OCI-LY1 (cell line): ENCODE results near the gene SUGCT.

ENCODE experiments used
- H2AFZ ChIP-seq: fragments of 200-600 bp; sonication (generic), shearing (Covaris generic); 2 replicates; pipeline ENCODE4 v1.6.0; 2014; ENCODE audit warnings: antibody characterized with exemption, mild to moderate bottlenecking, low read length
- H3F3A ChIP-seq: fragments of 200-600 bp; sonication (generic), shearing (Covaris generic); 2 replicates; pipeline ENCODE4 v1.6.0; 2014; ENCODE audit warnings: mild to moderate bottlenecking, antibody characterized with exemption, low read length, moderate library complexity; ENCODE audit not compliant: insufficient read depth
- H3K27ac ChIP-seq: fragments of 200-600 bp; sonication (generic); 2 replicates; pipeline ENCODE4 v1.5.1; 2014; ENCODE audit warnings: low read length, mixed run types, mild to moderate bottlenecking, low read depth; ENCODE audit not compliant: poor library complexity, severe bottlenecking
- H3K27me3 ChIP-seq: fragments of 200-600 bp; sonication (generic); 2 replicates; pipeline ENCODE4 v1.6.0; 2014; ENCODE audit warnings: antibody characterized with exemption, mild to moderate bottlenecking, low read length, moderate library complexity; ENCODE audit not compliant: insufficient read depth
- H3K36me3 ChIP-seq: fragments of 200-600 bp; sonication (generic); 2 replicates; pipeline ENCODE4 v1.6.1; 2014; ENCODE audit warnings: mild to moderate bottlenecking, antibody characterized with exemption, low read length, moderate library complexity, mixed read lengths; ENCODE audit not compliant: insufficient read depth
- H3K4me1 ChIP-seq: fragments of 200-600 bp; sonication (generic); 2 replicates; pipeline ENCODE4 v1.5.1; 2014; ENCODE audit warnings: mild to moderate bottlenecking, low read length, moderate library complexity; ENCODE audit not compliant: insufficient read depth, severe bottlenecking
- H3K4me2 ChIP-seq: fragments of 200-600 bp; sonication (generic), shearing (Covaris generic); 2 replicates; pipeline ENCODE4 v1.6.1; 2014; ENCODE audit warnings: low read length
- H3K4me3 ChIP-seq: fragments of 200-600 bp; sonication (generic); 2 replicates; pipeline ENCODE4 v1.5.1; 2014; ENCODE audit warnings: low read length, low read depth, mild to moderate bottlenecking, mixed read lengths; ENCODE audit not compliant: poor library complexity, severe bottlenecking
- H3K79me2 ChIP-seq: fragments of 200-600 bp; shearing (Covaris generic); 2 replicates; pipeline ENCODE4 v1.6.1; 2016; ENCODE audit warnings: mixed run types, low read length, mixed read lengths; ENCODE audit not compliant: insufficient read depth
- H3K9ac ChIP-seq: fragments of 200-600 bp; sonication (generic), shearing (Covaris generic); 2 replicates; pipeline ENCODE4 v1.6.1; 2014; ENCODE audit warnings: mild to moderate bottlenecking, low read length, mixed read lengths
- H3K9me2 ChIP-seq: fragments of 200-600 bp; sonication (generic), shearing (Covaris generic); 2 replicates; pipeline ENCODE4 v1.6.1; 2014; ENCODE audit warnings: low read depth, mild to moderate bottlenecking, low read length, mixed read lengths
- H3K9me3 ChIP-seq: fragments of 200-600 bp; shearing (Covaris generic); 2 replicates; pipeline ENCODE4 v1.6.1; 2014; ENCODE audit warnings: low read length, mixed read lengths
- H4K20me1 ChIP-seq: fragments of 200-600 bp; sonication (generic), shearing (Covaris generic); 2 replicates; pipeline ENCODE4 v1.6.0; 2016; ENCODE audit warnings: mild to moderate bottlenecking, low read length; ENCODE audit not compliant: insufficient read depth
- EZH2 ChIP-seq: fragments of 200-600 bp; sonication (generic), shearing (Covaris generic); IDR thresholded peaks from 2 replicates; pipeline ENCODE4 v1.8.0; 2017; ENCODE audit warnings: borderline replicate concordance, mixed run types, mild to moderate bottlenecking, antibody characterized with exemption, low read length, moderate library complexity, mixed read lengths
- TF ChIP-seq, protein P1 (sequence below): fragments of 200-600 bp; sonication (generic), shearing (Covaris generic); IDR thresholded peaks from 2 replicates; pipeline ENCODE4 v1.5.1; 2017; ENCODE audit warnings: mild to moderate bottlenecking, antibody characterized with exemption, low read length, moderate library complexity, mixed read lengths

Gene SUGCT

DNA sequence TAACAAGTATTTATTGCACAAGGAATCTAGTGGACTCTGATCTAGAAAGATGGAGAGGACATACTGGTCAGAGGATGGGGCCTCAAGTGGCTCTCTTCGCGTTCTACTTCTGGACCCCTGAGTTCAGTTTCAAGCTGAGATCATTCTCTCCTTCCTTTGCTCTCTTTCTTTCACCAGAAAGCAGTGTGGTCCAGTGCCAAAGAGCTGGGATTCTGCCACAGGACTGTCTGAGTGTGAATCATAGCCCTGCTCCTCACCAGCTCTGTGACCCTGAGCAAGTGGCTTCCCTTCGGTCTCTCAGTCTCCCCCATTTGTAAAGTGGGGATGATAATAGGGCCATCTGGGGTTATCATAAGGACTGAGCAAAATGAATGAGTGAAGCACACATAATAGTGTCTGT, 715.2 kb downstream of the SUGCT start:
- H4K20me1 ChIP-seq, result no peaks in the 10 kb centered on the region
- H3K4me1 ChIP-seq, result peaks cover 13% of the 10 kb centered on the region
- H3K27ac ChIP-seq, result no peak overlapping the region
- H3K79me2 ChIP-seq, result no peaks in the 10 kb centered on the region
- H3K4me2 ChIP-seq, result no peak overlapping the region
- H3K36me3 ChIP-seq, result no peaks in the 10 kb centered on the region
- peak overlapping the region; percentile 85; the same call in 1 of the 2 replicates for H2AFZ ChIP-seq
- TF ChIP-seq, protein P1, sequence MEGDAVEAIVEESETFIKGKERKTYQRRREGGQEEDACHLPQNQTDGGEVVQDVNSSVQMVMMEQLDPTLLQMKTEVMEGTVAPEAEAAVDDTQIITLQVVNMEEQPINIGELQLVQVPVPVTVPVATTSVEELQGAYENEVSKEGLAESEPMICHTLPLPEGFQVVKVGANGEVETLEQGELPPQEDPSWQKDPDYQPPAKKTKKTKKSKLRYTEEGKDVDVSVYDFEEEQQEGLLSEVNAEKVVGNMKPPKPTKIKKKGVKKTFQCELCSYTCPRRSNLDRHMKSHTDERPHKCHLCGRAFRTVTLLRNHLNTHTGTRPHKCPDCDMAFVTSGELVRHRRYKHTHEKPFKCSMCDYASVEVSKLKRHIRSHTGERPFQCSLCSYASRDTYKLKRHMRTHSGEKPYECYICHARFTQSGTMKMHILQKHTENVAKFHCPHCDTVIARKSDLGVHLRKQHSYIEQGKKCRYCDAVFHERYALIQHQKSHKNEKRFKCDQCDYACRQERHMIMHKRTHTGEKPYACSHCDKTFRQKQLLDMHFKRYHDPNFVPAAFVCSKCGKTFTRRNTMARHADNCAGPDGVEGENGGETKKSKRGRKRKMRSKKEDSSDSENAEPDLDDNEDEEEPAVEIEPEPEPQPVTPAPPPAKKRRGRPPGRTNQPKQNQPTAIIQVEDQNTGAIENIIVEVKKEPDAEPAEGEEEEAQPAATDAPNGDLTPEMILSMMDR, result no peak
- no peak for TF ChIP-seq EZH2
- H3K27me3 ChIP-seq, result no peaks in the 10 kb centered on the region
- H3K4me3 ChIP-seq, result no peak overlapping the region
- H3F3A ChIP-seq, result no peaks in the 10 kb centered on the region
- no peaks in the 10 kb centered on the region for H3K9me2 ChIP-seq
- H3K9ac ChIP-seq, result no peak overlapping the region
- no peaks in the 10 kb centered on the region for H3K9me3 ChIP-seq

DNA sequence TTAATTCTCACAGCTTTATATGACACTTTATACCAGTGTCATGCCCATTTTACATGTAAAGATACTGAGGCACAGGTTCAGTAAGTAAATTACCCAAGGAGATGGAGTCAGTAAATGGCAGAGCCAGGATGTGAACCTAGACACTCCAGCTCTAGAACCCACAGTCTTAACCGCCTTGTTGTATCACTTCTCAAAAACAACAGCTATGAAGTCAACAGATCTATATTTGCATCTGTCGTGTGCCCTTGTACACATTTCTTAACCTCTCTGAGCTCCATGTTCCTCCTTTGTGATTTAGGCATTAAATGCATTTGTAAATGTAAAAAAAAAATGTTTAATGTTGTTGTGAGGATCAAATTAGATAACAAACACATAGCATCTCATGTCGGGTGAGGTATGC, 716.2 kb downstream of the SUGCT start:
- Histone ChIP-seq H3K27me3 (no peaks in the 10 kb centered on the region), H4K20me1 (no peaks in the 10 kb centered on the region), H3K9ac (no peak overlapping the region), H3K79me2 (no peaks in the 10 kb centered on the region), H3K36me3 (no peaks in the 10 kb centered on the region), H3K9me2 (no peaks in the 10 kb centered on the region), H3K27ac (no peak overlapping the region), H2AFZ (peak overlapping the region; percentile 85; the same call in 1 of the 2 replicates), H3K9me3 (no peaks in the 10 kb centered on the region), H3F3A (no peaks in the 10 kb centered on the region), H3K4me3 (no peak overlapping the region), H3K4me2 (no peak overlapping the region), H3K4me1 (peaks cover 13% of the 10 kb centered on the region)
- TF ChIP-seq, protein P1, result no peak
- TF ChIP-seq EZH2, result no peak

DNA sequence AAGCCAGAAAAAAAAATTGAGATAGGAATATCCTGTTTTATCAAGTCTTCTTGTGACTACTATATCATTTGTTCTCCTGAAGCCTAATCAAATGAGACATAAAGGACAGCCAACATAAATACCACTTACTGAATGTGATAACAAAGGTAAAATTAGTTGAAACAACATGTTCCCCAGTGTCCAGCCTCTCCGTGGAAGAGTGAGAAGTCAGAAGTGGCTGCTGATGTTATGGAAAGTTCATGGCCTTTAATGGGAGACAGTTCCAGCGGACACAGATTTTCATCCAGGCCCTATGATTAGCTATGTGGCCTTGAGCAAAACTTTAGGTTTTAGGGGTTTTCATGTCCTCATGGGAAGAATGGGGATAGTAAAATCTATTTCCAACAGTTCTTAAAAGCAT, 724.3 kb downstream of the SUGCT start:
- Histone ChIP-seq H3K4me3 (no peak overlapping the region), H3F3A (no peaks in the 10 kb centered on the region), H3K4me2 (no peak overlapping the region), H4K20me1 (no peaks in the 10 kb centered on the region), H3K4me1 (no peaks in the 10 kb centered on the region), H3K9me2 (no peaks in the 10 kb centered on the region), H3K36me3 (no peaks in the 10 kb centered on the region), H3K27me3 (no peaks in the 10 kb centered on the region), H3K27ac (no peak overlapping the region), H3K79me2 (no peaks in the 10 kb centered on the region), H3K9ac (no peak overlapping the region), H3K9me3 (no peaks in the 10 kb centered on the region; the same call in 1 of the 2 replicates), H2AFZ (no peak overlapping the region)
- TF ChIP-seq EZH2, result no peak
- TF ChIP-seq, protein P1, result no peak
